ENCODE measurements around the gene AGTRAP.

The AGTRAP gene

GRCh38 chr1:11735854-11736745 lies at the start of gene AGTRAP:
Gene AGTRAP, plus strand, starts transcription at chr1:11736136. Its CDS starts 73 bp downstream, at chr1:11736209.
- peak; percentile 81 for DNase-seq

- no peak for DNase-seq
These were observed 47.4 kb upstream of the AGTRAP start for GRCh38 chr1:11688506-11688905.

GRCh38 chr1:11690397-11691301 lies 45.3 kb upstream of the AGTRAP start:
- DNase-seq, result no peak

- DNase-seq, result no peak
These were observed 44.5 kb upstream of the AGTRAP start, which contains the start of gene DRAXIN for GRCh38 chr1:11691302-11691914. Gene DRAXIN, plus strand, starts transcription at chr1:11691710. Its CDS starts 14,549 bp downstream, at chr1:11706259.

GRCh38 chr1:11691928-11692711 lies 43.8 kb upstream of the AGTRAP start:
- no peak for DNase-seq

GRCh38 chr1:11693024-11693590 lies 42.8 kb upstream of the AGTRAP start:
- DNase-seq, result peak; percentile 24 to 26

- DNase-seq, result no peak
These were observed 42.0 kb upstream of the AGTRAP start for GRCh38 chr1:11693917-11694316.

GRCh38 chr1:11695861-11696260 lies 40.1 kb upstream of the AGTRAP start:
- no peak for DNase-seq

GRCh38 chr1:11697188-11697892 lies 38.6 kb upstream of the AGTRAP start:
- DNase-seq, result no peak

GRCh38 chr1:11697893-11698210 lies 38.1 kb upstream of the AGTRAP start:
- no peak for DNase-seq

GRCh38 chr1:11700601-11701467 lies 35.1 kb upstream of the AGTRAP start:
- DNase-seq, result no peak

GRCh38 chr1:11701551-11701961 lies 34.4 kb upstream of the AGTRAP start:
- no peak for DNase-seq

GRCh38 chr1:11701981-11702803 lies 33.7 kb upstream of the AGTRAP start:
- DNase-seq, result no peak

- no peak for DNase-seq
These were observed 32.4 kb upstream of the AGTRAP start for GRCh38 chr1:11703357-11704193.

GRCh38 chr1:11704194-11704529 lies 31.8 kb upstream of the AGTRAP start:
- DNase-seq, result no peak

GRCh38 chr1:11704691-11705475 lies 31.1 kb upstream of the AGTRAP start:
- DNase-seq, result no peak

GRCh38 chr1:11705596-11705995 lies 30.3 kb upstream of the AGTRAP start:
- DNase-seq, result no peak

GRCh38 chr1:11706292-11706691 lies 29.6 kb upstream of the AGTRAP start:
- DNase-seq, result no peak

Measured in activated CD4-positive, alpha-beta T cell treated with anti-CD3 and anti-CD28 coated beads for 4 hours (primary cell).